Neural cell (in vitro differentiated cells): ENCODE measurements around the gene SMIM7. TPM values are rescaled to one million over a fixed set of nuclear protein-coding genes. Genes with fewer than 3 reads are reported as not detected.
A peak's percentile ranks its signal among the peaks of the same experiment; 100 is the strongest.

ENCODE experiments used
- H2AFZ ChIP-seq: fragments of 200-600, 300-800 bp; sonication (generic), shearing (Covaris generic); 2 replicates; pipeline ENCODE4 v1.6.0; 2014; ENCODE audit warnings: low read depth, mild to moderate bottlenecking, antibody characterized with exemption, low read length, moderate library complexity
- H3F3A ChIP-seq: fragments of 200-600 bp; shearing (Covaris generic); 2 replicates; pipeline ENCODE4 v1.6.1; 2016; ENCODE audit warnings: mild to moderate bottlenecking, moderate library complexity, mixed read lengths, antibody characterized with exemption, low read length; ENCODE audit not compliant: insufficient read depth, poor library complexity, severe bottlenecking
- H3K27ac ChIP-seq: fragments of 200-600, 300-800 bp; sonication (generic), shearing (Covaris generic); 2 replicates; pipeline ENCODE4 v1.5.1; 2014; ENCODE audit warnings: mild to moderate bottlenecking, low read length, moderate library complexity
- H3K27me3 ChIP-seq: fragments of 300-800, 200-600 bp; sonication (generic), shearing (Covaris generic); 2 replicates; pipeline ENCODE4 v1.6.0; 2014; ENCODE audit warnings: mild to moderate bottlenecking, low read depth, low read length, moderate library complexity; ENCODE audit not compliant: insufficient read depth
- H3K36me3 ChIP-seq: fragments of 300-800, 200-600 bp; sonication (generic), shearing (Covaris generic); 2 replicates; pipeline ENCODE4 v1.5.1; 2014; ENCODE audit warnings: mild to moderate bottlenecking, antibody characterized with exemption, low read length, moderate library complexity; ENCODE audit not compliant: insufficient read depth
- H3K4me2 ChIP-seq: fragments of 300-800, 200-600 bp; sonication (generic), shearing (Covaris generic); 2 replicates; pipeline ENCODE4 v1.6.0; 2014; ENCODE audit warnings: mild to moderate bottlenecking, low read length
- H3K4me3 ChIP-seq: fragments of 300-800, 200-600 bp; sonication (generic), shearing (Covaris generic); 2 replicates; pipeline ENCODE4 v1.5.1; 2014; ENCODE audit warnings: mild to moderate bottlenecking, low read length, moderate library complexity
- H3K79me2 ChIP-seq: fragments of 200-600 bp; shearing (Covaris generic); replicated peaks from 2 replicates; pipeline ENCODE4 v1.6.0; 2014; ENCODE audit warnings: mild to moderate bottlenecking, low read length, moderate library complexity; ENCODE audit not compliant: insufficient read depth
- H3K9ac ChIP-seq: fragments of 300-800, 200-600 bp; sonication (generic), shearing (Covaris generic); 2 replicates; pipeline ENCODE4 v1.6.1; 2016; ENCODE audit warnings: mild to moderate bottlenecking, low read length, mixed read lengths
- H3K9me2 ChIP-seq: fragments of 200-600 bp; shearing (Covaris generic); 2 replicates; pipeline ENCODE4 v1.6.1; 2016; ENCODE audit warnings: mild to moderate bottlenecking, low read length, mixed read lengths; ENCODE audit not compliant: insufficient read depth
- H3K9me3 ChIP-seq: fragments of 200-600, 300-800 bp; sonication (generic), shearing (Covaris generic); 2 replicates; pipeline ENCODE4 v1.6.1; 2016; ENCODE audit warnings: mild to moderate bottlenecking, mixed run types, low read length, moderate library complexity, mixed read lengths
- H4K20me1 ChIP-seq: fragments of 200-600 bp; shearing (Covaris generic); 2 replicates; pipeline ENCODE4 v1.6.1; 2016; ENCODE audit warnings: mild to moderate bottlenecking, mixed run types; ENCODE audit not compliant: insufficient read depth
- CTCF ChIP-seq: fragments of 450-650 bp; IDR thresholded peaks from 2 replicates; pipeline ENCODE4 v1.5.1; 2014; ENCODE audit warnings: antibody characterized with exemption, mild to moderate bottlenecking, moderate library complexity; ENCODE audit not compliant: poor library complexity, severe bottlenecking
- EP300 ChIP-seq: fragments of 450-650 bp; conservative IDR thresholded peaks from 2 replicates; pipeline ENCODE4 v1.6.1; 2014; ENCODE audit warnings: antibody characterized with exemption, mild to moderate bottlenecking, moderate library complexity; ENCODE audit not compliant: poor library complexity, severe bottlenecking
- EZH2 ChIP-seq: fragments of 200-600, 300-800 bp; shearing (Covaris generic), sonication (generic); IDR thresholded peaks from 2 replicates; pipeline ENCODE4 v1.6.1; 2014; ENCODE audit warnings: antibody characterized with exemption, low read length, borderline replicate concordance, mild to moderate bottlenecking; ENCODE audit not compliant: insufficient read depth, poor library complexity, severe bottlenecking
- MXI1 ChIP-seq: fragments of 450-650 bp; conservative IDR thresholded peaks from 2 replicates; pipeline ENCODE4 v1.6.1; 2014; ENCODE audit warnings: antibody characterized with exemption, mild to moderate bottlenecking; ENCODE audit not compliant: poor library complexity, severe bottlenecking
- POLR2AphosphoS5 ChIP-seq: IDR thresholded peaks from 2 replicates; pipeline ENCODE4 v1.6.1; 2012
- RAD21 ChIP-seq: fragments of 450-650 bp; conservative IDR thresholded peaks from 2 replicates; pipeline ENCODE4 v1.6.1; 2014; ENCODE audit warnings: antibody characterized with exemption, mild to moderate bottlenecking, moderate library complexity
- REST ChIP-seq: IDR thresholded peaks from 2 replicates; pipeline ENCODE4 v1.6.1; 2012; ENCODE audit warnings: borderline replicate concordance
- SMC3 ChIP-seq: fragments of 450-650 bp; conservative IDR thresholded peaks from 2 replicates; pipeline ENCODE4 v1.6.1; 2014; ENCODE audit warnings: antibody characterized with exemption, mild to moderate bottlenecking, moderate library complexity; ENCODE audit not compliant: poor library complexity
- TAF1 ChIP-seq: IDR thresholded peaks from 2 replicates; pipeline ENCODE4 v1.6.1; 2012; ENCODE audit warnings: low read depth
- polyA plus RNA-seq: library from polyadenylated mRNA; depleted of rRNA; stranded (reverse); fragments of >200 nt; gene quantifications from 2 replicates; pipeline ENCODE4 v1.2.3, GENCODE V29; 2014

SMIM7 gene
- polyA plus RNA-seq, 1 donor from 2014 or later = 153 TPM

GRCh38 chr19:16660763-16661479 is 977 bp upstream of the SMIM7 start, which contains the start of gene TMEM38A:
Gene TMEM38A (plus strand): TSS chr19:16661139. CDS start chr19:16661218, 79 bp downstream.
- Histone ChIP-seq H3K4me3 (peak within 1 kb of the TSS; percentile 93), H3K4me2 (peak within 1 kb of the TSS; percentile 90), H4K20me1 (no peaks in the 10 kb centered on the region), H3K36me3 (no peaks in the 10 kb centered on the region), H3K9me3 (no peaks in the 10 kb centered on the region), H3K9ac (peak within 1 kb of the TSS; percentile 93), H3K27ac (peak within 1 kb of the TSS; percentile 97), H3K9me2 (no peaks in the 10 kb centered on the region), H2AFZ (peak within 1 kb of the TSS; percentile 95), H3K79me2 (peaks cover 19% of the 10 kb centered on the region), H3F3A (no peaks in the 10 kb centered on the region), H3K27me3 (peaks cover 12% of the 10 kb centered on the region)
- TF ChIP-seq TAF1 = no peak
- TF ChIP-seq CTCF = no peak
- no peak for TF ChIP-seq MXI1
- no peak for TF ChIP-seq EP300
- TF ChIP-seq RAD21 = no peak
- TF ChIP-seq REST = no peak
- no peak for TF ChIP-seq POLR2AphosphoS5
- TF ChIP-seq SMC3 = no peak
- TF ChIP-seq EZH2 = no peak

GRCh38 chr19:16659464-16659831 is 496 bp downstream of the SMIM7 start:
- no peaks in the 10 kb centered on the region for H3F3A ChIP-seq
- peaks cover 12% of the 10 kb centered on the region for H3K27me3 ChIP-seq
- H4K20me1 ChIP-seq = no peaks in the 10 kb centered on the region
- no peak for TF ChIP-seq CTCF
- TF ChIP-seq TAF1 = peak; percentile 30
- H3K9me2 ChIP-seq = no peaks in the 10 kb centered on the region
- peak overlapping the region; percentile 93 for H3K9ac ChIP-seq
- H3K79me2 ChIP-seq = peaks cover 19% of the 10 kb centered on the region
- peak overlapping the region; percentile 98 for H3K4me2 ChIP-seq
- H2AFZ ChIP-seq = peak overlapping the region; percentile 95
- H3K27ac ChIP-seq = peak overlapping the region; percentile 97
- H3K9me3 ChIP-seq = no peaks in the 10 kb centered on the region
- no peaks in the 10 kb centered on the region for H3K36me3 ChIP-seq
- peak overlapping the region; percentile 93 for H3K4me3 ChIP-seq
